Mucosa of descending colon (tissue), 3 donors: ENCODE measurements around the gene MYCBP2. TPM values are rescaled to one million over a fixed set of nuclear protein-coding genes. Genes with fewer than 3 reads are reported as not detected.

ENCODE experiments used
- ATAC-seq: fragments of 200-7000 bp; cut with Tn5 transposase; one replicate; pipeline ENCODE4 v1.9.1; 2020; ENCODE audit warnings: mild to moderate bottlenecking, moderate library complexity
- DNase-seq, 3 donors: peaks; one replicate each; pipeline ENCODE4 v3.0.0-alpha.2; 2020
- H3K36me3 ChIP-seq: fragments of 200-600 bp; one replicate; pipeline ENCODE4 v1.8.0; 2021; ENCODE audit warnings: low read depth, mild to moderate bottlenecking
- H3K4me1 ChIP-seq: fragments of 200-600 bp; one replicate; pipeline ENCODE4 v1.8.0; 2021; ENCODE audit warnings: low read depth, mild to moderate bottlenecking
- H3K4me3 ChIP-seq: fragments of 200-600 bp; one replicate; pipeline ENCODE4 v1.8.0; 2021; ENCODE audit warnings: mild to moderate bottlenecking
- H3K9me3 ChIP-seq: fragments of 200-600 bp; one replicate; pipeline ENCODE4 v1.8.0; 2021; ENCODE audit warnings: mild to moderate bottlenecking
- CTCF ChIP-seq: fragments of 200-600 bp; IDR thresholded peaks from one replicate; pipeline ENCODE4 v1.8.0; 2022; ENCODE audit warnings: antibody characterized with exemption, mild to moderate bottlenecking
- intact Hi-C, 2 donors: fragments of 100-400 bp; cut with DNase I in 1 of 2; cut with micrococcal nuclease in 1 of 2; formaldehyde crosslinking; loops; one replicate each; pipeline versions ENCODE4 v1.11.0 to v1.11.1; 2022; cut with DNase I, micrococcal nuclease
- total RNA-seq, 3 donors: library from RNA; stranded (reverse); fragmentation: NEBNext Ultra II Directional in 2 of 3; extraction: Animal tissue kit (Norgen Biotek cat#: 25700) in 2 of 3; gene quantifications; one replicate each; pipeline versions ENCODE4 v1.2.1 to v1.2.4, GENCODE V29; 2021 to 2023
- donor health status: DM: no; HTN: no; CAD: no; lungs with moderate emphysema.
- donor health status: DM: no; HTN: no; CAD: no.
- donor health status: DM: no; HTN: yes; CAD: no.

Gene MYCBP2
- total RNA-seq, 3 donors from 2014 or later: 27.6 to 81.5 (median 46.1) TPM

GRCh38 chr13:77040076-77040475, 286.8 kb downstream of the MYCBP2 start:
- DNase-seq (no peak), ATAC-seq (no peak)
- Histone ChIP-seq H3K4me3 (no peak overlapping the region), H3K4me1 (no peaks in the 10 kb centered on the region), H3K36me3 (no peaks in the 10 kb centered on the region), H3K9me3 (no peaks in the 10 kb centered on the region)
- no peak for TF ChIP-seq CTCF
- intact Hi-C loops: no loop called here

GRCh38 chr13:77038907-77039480, 287.9 kb downstream of the MYCBP2 start:
- no peak for TF ChIP-seq CTCF
- Histone ChIP-seq H3K4me1 (no peaks in the 10 kb centered on the region), H3K36me3 (no peaks in the 10 kb centered on the region), H3K9me3 (no peaks in the 10 kb centered on the region), H3K4me3 (no peak overlapping the region)
- peak; percentile 67 for ATAC-seq
- intact Hi-C loops: no loop called here
- DNase-seq: no peak

GRCh38 chr13:77036279-77036678, 290.6 kb downstream of the MYCBP2 start:
- intact Hi-C loops: no loop called here
- H3K36me3 ChIP-seq: no peaks in the 10 kb centered on the region
- ATAC-seq: no peak
- H3K9me3 ChIP-seq: no peaks in the 10 kb centered on the region
- no peaks in the 10 kb centered on the region for H3K4me1 ChIP-seq
- no peak for TF ChIP-seq CTCF
- H3K4me3 ChIP-seq: no peak overlapping the region
- DNase-seq: no peak

GRCh38 chr13:77034881-77035280, 292.0 kb downstream of the MYCBP2 start:
- DNase-seq: no peak
- intact Hi-C loops: no loop called here
- Histone ChIP-seq H3K4me1 (no peaks in the 10 kb centered on the region), H3K9me3 (no peaks in the 10 kb centered on the region), H3K4me3 (no peak overlapping the region), H3K36me3 (no peaks in the 10 kb centered on the region)
- no peak for TF ChIP-seq CTCF
- no peak for ATAC-seq

GRCh38 chr13:77033717-77034302, 293.1 kb downstream of the MYCBP2 start:
- Histone ChIP-seq H3K9me3 (no peaks in the 10 kb centered on the region), H3K4me3 (no peak overlapping the region), H3K36me3 (no peaks in the 10 kb centered on the region), H3K4me1 (no peaks in the 10 kb centered on the region)
- DNase-seq (no peak), ATAC-seq (no peak)
- TF ChIP-seq CTCF: no peak
- intact Hi-C loops: no loop called here
